Measurements from ENCODE around the gene SRSF9. TPM values are rescaled to one million over a fixed set of nuclear protein-coding genes. Genes with fewer than 3 reads are reported as not detected.
"Not testable (repeated sequence)": the region's sequence is repeated elsewhere in the genome, so short reads cannot be mapped to it uniquely, and the experiment has no call there.

Gene SRSF9, protein sequence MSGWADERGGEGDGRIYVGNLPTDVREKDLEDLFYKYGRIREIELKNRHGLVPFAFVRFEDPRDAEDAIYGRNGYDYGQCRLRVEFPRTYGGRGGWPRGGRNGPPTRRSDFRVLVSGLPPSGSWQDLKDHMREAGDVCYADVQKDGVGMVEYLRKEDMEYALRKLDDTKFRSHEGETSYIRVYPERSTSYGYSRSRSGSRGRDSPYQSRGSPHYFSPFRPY
- polyA plus RNA-seq = 10 to 100 TPM; 68.8 to 95.0 (median 91.8) TPM

DNA sequence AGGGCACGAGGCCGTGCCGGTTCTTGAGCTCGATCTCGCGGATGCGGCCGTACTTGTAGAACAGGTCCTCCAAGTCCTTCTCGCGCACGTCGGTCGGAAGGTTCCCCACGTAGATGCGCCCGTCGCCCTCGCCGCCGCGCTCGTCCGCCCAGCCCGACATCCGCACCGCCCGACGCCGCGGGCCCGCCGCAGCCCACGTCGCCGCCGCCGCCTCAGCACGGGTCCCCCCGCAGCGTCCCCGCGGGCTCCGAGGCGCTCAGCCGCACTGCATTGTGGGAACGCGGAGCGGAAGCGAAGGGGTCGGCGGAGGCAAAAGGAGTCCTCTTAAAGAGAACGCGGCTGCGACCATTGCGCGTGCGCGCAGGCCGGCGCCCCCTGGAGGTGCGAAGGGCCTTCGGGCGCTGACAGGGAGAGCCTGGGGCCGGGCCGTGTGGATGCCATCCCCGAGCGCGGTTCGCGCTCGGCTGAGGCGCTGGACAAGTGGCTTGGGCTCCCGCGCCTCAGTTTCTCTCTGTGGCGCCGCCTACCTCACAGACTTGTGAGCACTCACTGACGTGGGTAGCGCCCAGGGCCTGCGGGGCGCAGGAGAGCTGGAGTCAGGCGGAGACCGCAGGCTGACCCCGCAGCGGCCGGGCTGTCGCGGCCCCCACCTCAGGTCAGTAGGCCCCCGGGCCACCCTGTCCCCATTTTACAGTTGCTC lies at the start of gene SRSF9:
SRSF9 (minus strand) TSS at position 299 of the 700 bp plus-strand sequence; CDS start at position 160, 139 bp downstream.
- WGBS, 3 donors = 0 to 1% (median 0%) methylated on average over 55 to 88 of the region's 88 CpGs
- H3K27ac ChIP-seq (ENCODE audit: low read depth, low read length) = peak within 1 kb of the TSS; percentile 63

DNA sequence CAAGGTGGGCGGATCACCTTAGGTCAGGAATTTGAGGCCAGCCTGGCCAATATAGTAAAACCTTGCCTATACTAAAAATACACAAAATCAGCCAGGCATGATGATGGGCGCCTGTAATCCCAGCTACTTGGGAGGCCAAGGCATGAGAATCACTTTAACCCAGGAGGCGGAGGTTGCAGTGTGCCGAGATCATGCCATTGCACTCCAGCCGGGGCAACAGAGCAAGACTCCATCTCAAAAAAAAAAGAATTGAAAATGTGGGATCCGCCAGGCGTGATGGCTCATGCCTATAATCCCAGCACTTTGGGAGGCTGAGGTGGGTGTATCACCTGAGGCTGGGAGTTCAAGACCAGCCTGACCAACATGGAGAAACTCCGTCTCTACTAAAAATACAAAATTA lies 49.8 kb upstream of the SRSF9 start:
- H3K27ac ChIP-seq (ENCODE audit: low read depth, low read length) = not testable (repeated sequence)
- WGBS, 3 donors = 95 to 99% (median 96%) methylated on average over 8 of the region's 8 CpGs

DNA sequence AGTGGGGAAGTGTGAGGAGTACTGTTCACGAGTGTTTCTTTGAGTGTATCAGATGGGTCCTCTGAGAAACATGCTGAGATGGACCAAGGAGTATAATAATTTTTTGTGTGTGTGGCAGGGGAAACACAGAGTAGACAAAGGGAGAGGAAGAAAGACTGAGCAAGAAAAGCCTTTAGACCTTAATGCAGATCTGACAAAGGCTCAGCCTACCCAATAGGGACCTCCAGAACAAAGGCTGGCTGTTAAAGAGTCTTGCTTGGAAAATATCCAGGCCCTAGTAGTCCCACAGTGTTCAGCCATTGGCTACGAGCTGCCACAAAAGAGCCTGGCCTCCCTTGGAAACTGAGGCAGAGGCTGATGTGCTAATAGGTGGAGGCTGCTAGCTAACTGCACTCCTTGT lies 45.9 kb upstream of the SRSF9 start:
- WGBS, 3 donors = 96 to 99% (median 97%) methylated on average over 2 of the region's 2 CpGs
- H3K27ac ChIP-seq (ENCODE audit: low read depth, low read length) = no peak overlapping the region

DNA sequence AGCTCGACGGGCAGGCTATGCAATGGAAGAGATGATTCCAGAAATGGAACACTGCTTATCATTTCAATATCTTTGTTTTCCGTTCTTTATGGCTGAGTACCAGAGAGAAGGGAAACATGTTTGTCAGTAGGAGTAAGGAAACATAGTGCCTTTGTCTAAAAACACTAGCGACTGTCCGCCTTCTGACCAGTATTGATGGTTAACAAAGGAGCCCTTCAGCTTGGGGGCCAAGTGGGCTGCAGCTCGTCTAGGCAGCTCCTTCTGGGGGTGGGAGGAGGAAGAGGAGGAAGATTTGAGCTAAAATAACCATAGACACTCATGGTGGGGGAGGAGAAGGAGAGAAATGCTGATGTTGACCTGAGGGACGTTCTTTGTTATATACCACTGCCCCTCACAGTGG lies 44.5 kb upstream of the SRSF9 start:
- H3K27ac ChIP-seq (ENCODE audit: low read depth, low read length) = no peak overlapping the region
- 88 to 92% (median 91%) methylated on average over 7 of the region's 7 CpGs for WGBS, 3 donors

DNA sequence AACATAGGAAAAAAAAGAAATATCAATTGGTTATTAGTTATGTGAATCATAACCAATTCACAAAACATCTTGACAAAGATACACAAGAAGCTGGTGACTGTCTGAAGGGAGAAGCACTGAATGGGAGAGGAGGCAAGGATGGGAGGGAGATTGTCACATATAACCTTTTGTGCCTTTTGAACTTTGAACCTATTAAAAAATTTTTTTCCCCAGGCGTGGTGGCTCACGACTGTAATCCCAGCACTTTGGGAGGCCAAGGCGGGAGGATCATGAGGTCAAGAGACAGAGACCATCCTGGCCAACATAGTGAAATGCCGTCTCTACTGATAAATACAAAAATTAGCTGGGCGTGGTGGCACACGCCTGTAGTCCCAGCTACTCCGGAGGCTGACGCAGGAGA lies 39.0 kb upstream of the SRSF9 start:
- no peak overlapping the region for H3K27ac ChIP-seq (ENCODE audit: low read depth, low read length)
- 94 to 98% (median 95%) methylated on average over 8 of the region's 8 CpGs for WGBS, 3 donors

DNA sequence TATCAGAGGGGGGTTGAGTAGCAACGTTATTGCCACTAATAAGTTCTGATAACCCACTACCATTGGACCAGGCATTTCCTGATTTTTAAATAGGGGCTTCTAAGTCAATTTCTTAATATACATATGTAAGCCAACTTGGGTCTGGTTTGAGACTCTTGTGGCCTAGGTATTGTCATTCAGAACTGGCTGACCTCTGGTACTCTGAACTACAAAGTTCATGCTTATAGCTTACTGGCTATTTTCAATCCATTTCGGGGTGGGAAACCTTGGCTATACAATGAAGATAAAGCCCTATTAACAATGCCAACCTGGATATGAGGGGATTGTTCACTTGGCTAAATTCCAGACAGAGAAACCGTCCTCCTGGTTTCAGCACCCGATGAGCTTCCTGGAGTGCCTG lies 35.0 kb upstream of the SRSF9 start:
- no peak overlapping the region for H3K27ac ChIP-seq (ENCODE audit: low read depth, low read length)
- WGBS, 3 donors = 83 to 85% (median 84%) methylated on average over 4 of the region's 4 CpGs

DNA sequence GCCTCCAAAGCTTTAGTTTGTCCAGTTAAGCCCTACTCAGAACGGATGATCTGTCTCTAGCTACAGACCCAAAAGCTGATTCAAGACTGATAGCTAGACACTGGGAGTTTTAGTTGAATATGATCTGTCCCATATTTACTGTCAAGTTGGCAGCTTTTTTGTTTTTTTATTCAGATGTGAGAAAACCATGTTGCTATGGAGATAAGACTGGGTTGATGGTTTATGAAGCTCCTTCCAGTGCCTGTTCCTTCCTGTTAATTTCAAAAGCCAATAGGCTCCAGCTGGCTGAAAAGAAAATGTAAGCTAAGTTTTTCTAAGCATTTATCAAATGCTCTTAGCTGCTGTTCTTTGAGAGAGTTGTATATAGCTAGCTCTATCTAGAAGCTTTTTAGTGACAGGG lies 31.0 kb upstream of the SRSF9 start:
- no peak overlapping the region for H3K27ac ChIP-seq (ENCODE audit: low read depth, low read length)
- WGBS, 3 donors = 84 to 100% (median 96%) methylated on average over 1 of the region's 1 CpG

DNA sequence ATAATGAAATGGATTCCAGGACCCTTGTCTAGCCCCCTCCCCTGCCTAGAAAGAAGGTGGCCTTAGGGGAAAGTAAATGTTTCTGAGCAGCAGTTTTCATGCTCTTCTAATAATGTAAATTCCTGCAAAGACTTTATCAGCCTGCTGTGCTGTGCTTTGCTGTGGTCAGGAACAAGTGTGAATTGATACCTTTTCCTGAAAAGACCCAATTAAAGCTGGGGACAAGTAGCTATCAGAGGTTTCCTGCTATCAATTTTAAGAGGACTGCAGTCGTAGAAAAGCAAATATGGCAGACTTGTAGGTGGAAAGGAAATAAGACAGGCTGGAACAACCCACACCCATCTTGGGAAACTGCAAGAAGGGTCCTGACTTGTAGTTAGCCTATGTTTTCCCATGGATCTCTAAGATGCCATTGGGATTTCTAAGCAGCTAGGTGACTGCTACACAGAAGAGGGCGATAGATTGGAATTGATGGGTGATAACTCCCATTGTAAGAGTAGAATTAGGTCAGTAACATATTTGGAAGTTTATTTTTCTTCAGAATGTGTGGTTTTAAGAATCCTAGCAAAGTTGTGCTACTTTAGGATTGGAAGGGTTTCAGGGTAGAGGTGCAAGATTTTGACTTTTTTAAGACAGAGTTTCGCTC lies 29.4 kb upstream of the SRSF9 start:
- 75 to 86% (median 85%) methylated on average over 3 of the region's 3 CpGs for WGBS, 3 donors
- H3K27ac ChIP-seq (ENCODE audit: low read depth, low read length) = no peak overlapping the region

DNA sequence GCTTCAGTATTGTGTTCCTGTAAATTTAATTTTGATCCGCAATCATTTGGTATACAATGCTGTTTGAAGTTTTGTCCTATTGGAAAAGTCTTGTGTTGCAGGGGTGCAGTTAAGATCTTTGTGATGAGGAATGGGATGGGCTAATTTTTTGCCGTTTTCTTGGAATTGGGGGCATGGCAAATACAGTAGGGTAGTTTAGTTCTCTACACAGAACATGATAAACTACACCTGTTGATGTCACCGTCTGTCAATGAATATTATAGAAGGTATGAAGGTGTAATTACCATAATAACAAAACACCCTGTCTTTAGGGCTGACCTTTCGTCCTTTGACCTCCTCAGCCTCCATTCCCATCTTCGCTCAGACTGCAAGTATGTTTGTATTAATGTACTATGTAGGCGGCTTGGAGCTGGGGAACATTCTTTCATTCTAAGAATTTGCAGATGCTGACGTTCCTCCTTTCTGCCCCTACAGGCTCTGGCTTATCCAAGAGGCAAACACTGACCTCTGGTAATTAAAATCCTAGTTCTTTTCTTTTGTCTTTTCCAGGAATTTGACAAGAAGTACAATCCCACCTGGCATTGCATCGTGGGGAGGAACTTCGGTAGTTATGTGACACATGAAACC lies 28.1 kb upstream of the SRSF9 start:
- no peak overlapping the region for H3K27ac ChIP-seq (ENCODE audit: low read depth, low read length)
- 29 to 40% (median 29%) methylated on average over 9 of the region's 9 CpGs for WGBS, 3 donors

DNA sequence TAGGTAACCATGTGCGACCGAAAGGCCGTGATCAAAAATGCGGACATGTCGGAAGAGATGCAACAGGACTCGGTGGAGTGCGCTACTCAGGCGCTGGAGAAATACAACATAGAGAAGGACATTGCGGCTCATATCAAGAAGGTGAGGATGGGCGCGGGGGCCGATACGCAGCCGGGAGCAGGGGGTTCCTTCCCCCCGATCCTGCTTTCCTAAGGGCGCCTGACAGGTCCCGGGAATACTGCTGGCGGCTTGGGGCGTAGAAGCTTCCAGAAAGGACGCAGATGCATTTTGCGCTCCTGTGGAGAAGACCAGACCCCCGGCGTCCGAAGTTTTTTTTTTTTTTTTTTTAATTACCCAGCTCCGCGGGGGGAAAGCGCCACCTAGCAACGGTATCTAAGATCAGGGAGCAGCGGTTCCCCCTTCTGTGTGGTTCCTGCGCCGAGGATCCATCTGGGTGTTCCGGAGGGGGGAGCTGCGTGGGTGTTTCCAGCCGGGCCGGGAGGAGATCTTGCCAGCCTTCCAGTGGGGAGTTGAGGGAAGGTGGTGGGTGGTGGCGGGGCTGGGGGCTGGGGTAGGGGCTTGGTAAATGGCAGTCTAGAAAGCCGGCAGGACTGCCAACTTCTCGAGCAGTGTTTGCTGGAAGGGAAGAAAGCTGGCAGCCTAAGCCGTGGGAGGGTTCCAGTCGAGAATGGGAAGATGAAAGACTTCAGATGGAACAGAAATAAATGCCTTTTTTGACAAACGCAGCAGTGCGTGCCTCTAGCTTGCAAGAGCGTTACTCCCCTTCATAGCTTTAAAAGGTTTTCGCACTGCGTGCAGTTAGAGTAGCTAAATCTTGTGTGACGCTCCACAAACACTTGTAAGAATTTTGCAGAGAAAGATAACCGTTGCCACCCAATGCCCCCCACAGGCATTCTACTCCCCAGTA lies 27.1 kb upstream of the SRSF9 start:
- WGBS, 3 donors = 1 to 2% (median 1%) methylated on average over 44 to 47 of the region's 47 CpGs
- no peak overlapping the region for H3K27ac ChIP-seq (ENCODE audit: low read depth, low read length)

DNA sequence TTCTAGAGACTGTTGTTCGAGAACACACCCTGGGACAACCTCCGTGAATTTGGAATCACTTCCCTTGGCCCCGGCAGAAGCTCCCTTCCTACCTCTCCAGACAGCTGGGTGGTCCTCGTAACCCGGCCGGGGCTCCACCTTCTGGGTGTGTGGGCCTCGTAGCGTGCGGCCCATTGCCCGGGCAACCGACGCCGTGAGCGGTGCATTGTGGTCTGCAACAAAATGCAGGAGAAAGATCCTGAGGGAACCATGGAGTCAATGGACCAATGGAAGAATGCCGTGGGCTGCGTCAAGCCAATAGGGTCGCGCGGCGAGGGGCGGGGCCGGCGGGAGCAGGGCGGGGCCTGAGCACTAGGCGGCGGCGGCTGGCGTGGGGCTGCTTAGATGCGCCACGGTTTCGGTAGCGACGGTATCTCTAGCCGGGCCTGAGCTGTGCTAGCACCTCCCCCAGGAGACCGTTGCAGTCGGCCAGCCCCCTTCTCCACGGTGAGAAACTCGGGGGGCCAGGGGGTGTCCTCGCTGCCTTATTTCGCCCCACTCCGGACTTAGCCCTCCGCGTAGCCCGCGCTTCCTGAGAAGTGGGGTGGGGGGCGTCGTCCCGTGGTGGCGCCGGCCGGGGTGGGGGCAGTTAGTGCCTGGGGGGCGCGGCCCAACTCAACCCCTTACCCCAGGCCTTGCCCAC lies 26.3 kb upstream of the SRSF9 start, which contains the start of gene DYNLL1:
DYNLL1 (plus strand) TSS at position 383 of the 682 bp plus-strand sequence. CDS start 309 bp downstream, outside the sequence.
- 0 to 1% (median 0%) methylated on average over 49 to 53 of the region's 53 CpGs for WGBS, 3 donors
- H3K27ac ChIP-seq (ENCODE audit: low read depth, low read length) = no peak within 1 kb of the TSS

DNA sequence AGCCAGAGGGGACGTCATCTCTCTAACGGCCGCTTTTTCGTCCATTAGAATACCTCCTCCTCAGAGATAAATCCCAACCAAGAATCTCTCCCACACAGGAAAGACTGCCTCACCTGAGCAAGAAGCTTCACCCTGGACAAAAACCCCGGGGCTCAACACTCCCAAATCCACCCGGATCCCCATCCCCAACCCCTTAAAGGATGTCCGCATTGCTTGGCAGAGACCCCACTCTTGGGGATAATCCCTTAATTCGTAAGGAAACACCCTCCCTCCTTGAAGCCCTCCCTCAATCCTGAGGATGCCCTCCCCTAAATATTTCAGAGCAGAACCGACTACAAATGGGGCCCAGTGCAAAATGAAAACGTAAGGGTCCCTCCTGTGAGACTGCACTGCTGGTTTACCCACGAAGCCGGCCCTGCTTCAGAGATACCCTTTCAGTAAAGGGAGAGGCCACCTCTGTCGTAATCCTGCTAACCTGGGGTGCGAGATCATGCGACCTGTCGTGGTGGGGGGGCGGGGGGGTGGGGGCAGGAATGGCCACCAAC lies 25.7 kb upstream of the SRSF9 start:
- 19 to 29% (median 26%) methylated on average over 17 of the region's 17 CpGs for WGBS, 3 donors

DNA sequence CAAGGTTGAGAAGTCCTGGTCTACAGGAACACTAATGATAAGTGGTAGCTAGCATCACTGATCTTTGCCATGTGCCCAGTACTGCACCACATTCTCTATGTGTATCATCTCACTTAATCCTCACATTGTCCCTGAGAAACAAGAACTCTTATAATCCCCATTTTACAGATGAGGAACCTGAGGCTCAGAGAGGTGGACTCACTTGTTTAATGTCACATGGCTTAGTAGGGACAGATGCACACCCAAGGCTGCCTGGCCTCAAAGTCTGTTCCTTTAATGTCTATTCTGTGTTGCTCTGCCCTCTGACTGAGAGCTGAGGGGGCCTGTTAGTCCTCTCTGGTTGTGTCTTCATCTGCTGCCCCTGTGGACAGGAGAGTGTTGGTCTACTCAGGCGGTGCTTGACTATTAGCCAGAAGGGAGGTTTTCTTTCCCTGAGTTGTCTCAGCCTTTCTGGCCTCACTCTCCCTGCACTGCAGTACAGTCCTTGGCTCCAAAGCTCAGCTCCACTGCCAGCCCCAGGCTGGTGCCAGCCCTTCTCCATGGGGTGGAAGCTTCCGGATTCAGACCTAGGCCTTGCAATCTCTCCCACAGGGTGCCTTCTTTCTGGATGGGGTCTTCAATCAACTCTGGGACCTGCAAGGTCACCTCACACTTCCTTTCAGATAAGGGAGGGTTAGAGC lies 21.4 kb upstream of the SRSF9 start:
- H3K27ac ChIP-seq (ENCODE audit: low read depth, low read length) = no peak overlapping the region
- WGBS, 3 donors = 50 to 77% (median 76%) methylated on average over 2 of the region's 2 CpGs

More for the DNA sequence above, 25.7 kb upstream of the SRSF9 start:
- no peak overlapping the region for H3K27ac ChIP-seq (ENCODE audit: low read depth, low read length)

DNA sequence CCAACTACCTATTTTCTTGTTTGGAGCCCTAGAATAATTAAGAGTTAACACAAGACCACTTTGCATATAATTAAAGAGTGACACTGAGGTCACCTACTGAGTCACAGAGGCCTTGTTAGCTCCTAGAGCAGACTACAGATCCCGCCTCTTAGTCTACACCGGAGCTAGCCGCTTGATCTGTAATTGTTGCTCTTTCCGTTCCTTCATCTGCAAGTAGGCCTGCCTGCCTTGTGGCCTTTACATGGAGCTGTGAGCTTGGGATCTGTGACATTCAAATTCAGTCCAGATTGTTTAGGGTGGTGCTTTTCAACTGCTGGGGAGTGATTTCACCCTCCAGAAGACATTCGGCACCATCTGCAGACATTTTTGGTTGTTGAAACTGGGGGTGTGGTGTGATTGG lies 20.8 kb upstream of the SRSF9 start:
- 91 to 95% (median 93%) methylated on average over 5 of the region's 5 CpGs for WGBS, 3 donors
- no peak overlapping the region for H3K27ac ChIP-seq (ENCODE audit: low read depth, low read length)

DNA sequence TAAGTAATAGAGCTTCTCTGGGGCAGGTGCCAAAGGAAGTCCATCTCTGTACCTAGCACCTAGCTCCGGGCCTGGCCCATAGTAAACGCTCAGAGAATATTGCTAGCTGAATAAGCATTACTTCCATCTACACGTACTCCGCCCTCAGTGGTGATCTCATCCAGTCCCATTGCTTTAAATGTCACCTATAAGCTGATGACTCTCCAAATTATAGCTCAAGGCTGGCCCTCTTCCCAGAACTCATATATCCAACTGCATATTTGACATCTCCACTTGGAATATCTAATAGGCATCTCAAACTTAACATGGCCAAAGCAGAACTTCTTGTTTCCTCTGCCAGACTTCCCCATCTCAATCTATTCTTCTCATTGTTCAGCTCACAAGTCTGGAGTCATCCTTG lies 19.5 kb upstream of the SRSF9 start:
- no peak overlapping the region for H3K27ac ChIP-seq (ENCODE audit: low read depth, low read length)
- 86 to 91% (median 90%) methylated on average over 4 of the region's 4 CpGs for WGBS, 3 donors

DNA sequence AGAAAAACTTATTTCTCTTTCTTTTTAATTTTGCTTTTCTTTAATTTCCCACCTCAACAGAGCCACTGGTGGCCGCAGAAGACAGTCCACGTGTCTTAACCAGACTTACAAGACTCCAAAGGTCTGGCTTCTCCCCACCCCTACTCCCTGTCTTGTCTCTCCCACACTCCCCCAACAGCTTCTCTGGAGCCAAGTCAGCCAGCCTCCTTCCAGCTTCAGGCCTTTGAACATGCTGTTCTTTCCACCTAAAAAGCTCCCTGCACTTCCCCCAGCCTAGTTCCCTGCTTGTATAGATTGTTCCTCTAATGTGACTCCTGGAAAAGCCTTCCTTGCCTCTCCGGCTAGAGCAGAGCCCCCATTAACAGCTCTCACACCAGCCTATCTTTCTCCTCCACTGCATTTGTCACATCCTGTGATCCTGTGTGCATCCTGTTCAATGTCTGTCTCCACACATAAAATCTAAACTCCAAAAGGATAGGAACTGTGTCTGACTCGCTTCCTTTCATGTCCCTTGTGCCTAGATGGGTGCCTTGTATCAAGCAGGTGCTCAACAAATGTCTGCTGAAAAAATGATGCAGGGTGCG lies 18.6 kb upstream of the SRSF9 start:
- 63 to 72% (median 67%) methylated on average over 5 of the region's 5 CpGs for WGBS, 3 donors
- H3K27ac ChIP-seq (ENCODE audit: low read depth, low read length) = no peak overlapping the region

Data from adipose tissue (tissue), 3 donors.